GM23338 (cell line): ENCODE measurements around the gene ROPN1L. TPM values are rescaled to one million over a fixed set of nuclear protein-coding genes. Genes with fewer than 3 reads are reported as not detected.

ENCODE experiments used
- ATAC-seq: fragments of 200-7000 bp; cut with Tn5 transposase; 3 replicates; pipeline ENCODE4 v1.9.1; 2020
- DNase-seq: peaks from one replicate; pipeline ENCODE4 v3.0.0-alpha.2; 2015; ENCODE audit warnings: low spot score
- H2AFZ ChIP-seq: fragments of 200-600 bp; sonication (generic); 2 replicates; pipeline ENCODE4 v1.8.0; 2016; ENCODE audit warnings: antibody characterized with exemption, mild to moderate bottlenecking, moderate library complexity
- H3F3A ChIP-seq: fragments of 200-600 bp; sonication (generic); replicated peaks from 2 replicates; pipeline ENCODE4 v1.8.0; 2017; ENCODE audit warnings: antibody characterized with exemption, mixed run types, low read depth
- H3K27ac ChIP-seq: fragments of 200-600 bp; sonication (generic); 2 replicates; pipeline ENCODE4 v1.6.1; 2016; ENCODE audit warnings: low read depth
- H3K27me3 ChIP-seq: fragments of 200-600 bp; sonication (generic); 2 replicates; pipeline ENCODE4 v1.8.0; 2016; ENCODE audit warnings: mild to moderate bottlenecking, mixed run types, moderate library complexity; ENCODE audit not compliant: insufficient read depth
- H3K36me3 ChIP-seq: fragments of 200-600 bp; sonication (generic); 2 replicates; pipeline ENCODE4 v1.8.0; 2016; ENCODE audit warnings: mild to moderate bottlenecking; ENCODE audit not compliant: insufficient read depth
- H3K4me1 ChIP-seq: fragments of 200-600 bp; sonication (generic); 2 replicates; pipeline ENCODE4 v1.8.0; 2016; ENCODE audit warnings: mild to moderate bottlenecking, moderate library complexity; ENCODE audit not compliant: insufficient read depth
- H3K4me2 ChIP-seq: fragments of 200-600 bp; sonication (generic); 2 replicates; pipeline ENCODE4 v1.7.1; 2017; ENCODE audit warnings: mixed run types
- H3K4me3 ChIP-seq: fragments of 200-600 bp; sonication (generic); 2 replicates; pipeline ENCODE4 v1.6.1; 2016; ENCODE audit warnings: mixed run types
- H3K79me2 ChIP-seq: fragments of 200-600 bp; sonication (generic); replicated peaks from 2 replicates; pipeline ENCODE4 v1.8.0; 2017; ENCODE audit warnings: mild to moderate bottlenecking; ENCODE audit not compliant: insufficient read depth
- H3K9me2 ChIP-seq: fragments of 200-600 bp; sonication (generic); 2 replicates; pipeline ENCODE4 v1.8.0; 2017; ENCODE audit not compliant: insufficient read depth
- H4K20me1 ChIP-seq: fragments of 200-600 bp; sonication (generic); replicated peaks from 2 replicates; pipeline ENCODE4 v1.8.0; 2017; ENCODE audit warnings: mild to moderate bottlenecking; ENCODE audit not compliant: insufficient read depth
- H3K27ac Mint-ChIP-seq: 2 replicates; pipeline ENCODE4 v1.8.0; 2020; ENCODE audit warnings: inconsistent platforms, mild to moderate bottlenecking, moderate library complexity, mixed read lengths
- H3K27me3 Mint-ChIP-seq: 3 replicates; pipeline ENCODE4 v1.8.0; 2022; ENCODE audit warnings: low read depth, mild to moderate bottlenecking, moderate library complexity, mixed read lengths, inconsistent platforms; ENCODE audit not compliant: insufficient read depth, poor library complexity
- H3K36me3 Mint-ChIP-seq: 3 replicates; pipeline ENCODE4 v1.8.0; 2021; ENCODE audit warnings: low read depth, mild to moderate bottlenecking, inconsistent platforms, moderate library complexity, mixed read lengths
- H3K4me1 Mint-ChIP-seq: 3 replicates; pipeline ENCODE4 v1.8.0; 2020; ENCODE audit warnings: mild to moderate bottlenecking, inconsistent platforms, mixed read lengths
- H3K4me3 Mint-ChIP-seq: 3 replicates; pipeline ENCODE4 v1.8.0; 2021; ENCODE audit warnings: moderate library complexity, mild to moderate bottlenecking, inconsistent platforms, mixed read lengths
- H3K9me3 Mint-ChIP-seq: 3 replicates; pipeline ENCODE4 v1.8.0; 2020; ENCODE audit warnings: moderate library complexity, mild to moderate bottlenecking, inconsistent platforms, mixed read lengths
- CREB1 ChIP-seq: fragments of 250-450 bp; sonication (Bioruptor Pico); IDR thresholded peaks from 2 replicates; pipeline ENCODE4 v1.5.0; 2020; ENCODE audit warnings: low read depth, mild to moderate bottlenecking, moderate library complexity
- CTCF ChIP-seq, 2 experiments: fragments of 200-600 bp in 1 of 2; sonication (generic) in 1 of 2; conservative IDR thresholded peaks; 2 replicates each; pipeline versions ENCODE4 v1.5.1 to v1.6.1; 2016 to 2017; ENCODE audit warnings: antibody characterized with exemption in 2 of 2, low read depth in 2 of 2, mild to moderate bottlenecking in 2 of 2, moderate library complexity in 1 of 2
- ETS1 ChIP-seq: IDR thresholded peaks from 2 replicates; pipeline ENCODE4 v1.6.1; 2016; ENCODE audit warnings: antibody characterized with exemption
- EZH2 ChIP-seq: fragments of 200-600 bp; sonication (generic); IDR thresholded peaks from one replicate; pipeline ENCODE4 v1.8.0; 2017; ENCODE audit warnings: antibody characterized with exemption, mild to moderate bottlenecking, low read depth; ENCODE audit not compliant: unreplicated experiment
- EZH2phosphoT487 ChIP-seq: fragments of 200-600 bp; sonication (generic); IDR thresholded peaks from one replicate; pipeline ENCODE4 v1.8.1; 2018; ENCODE audit warnings: antibody characterized with exemption; ENCODE audit not compliant: unreplicated experiment
- JUNB ChIP-seq: IDR thresholded peaks from one replicate; pipeline ENCODE4 v1.6.1; 2016; ENCODE audit warnings: antibody characterized with exemption; ENCODE audit not compliant: unreplicated experiment
- NANOG ChIP-seq: IDR thresholded peaks from 2 replicates; pipeline ENCODE4 v1.6.1; 2016; ENCODE audit warnings: antibody characterized with exemption, borderline replicate concordance
- POLR2AphosphoS5 ChIP-seq: IDR thresholded peaks from 2 replicates; pipeline ENCODE4 v1.6.1; 2016; ENCODE audit warnings: antibody characterized with exemption, low read depth
- REST ChIP-seq: IDR thresholded peaks from one replicate; pipeline ENCODE4 v1.6.1; 2018; ENCODE audit warnings: antibody characterized with exemption; ENCODE audit not compliant: unreplicated experiment
- STAT1 ChIP-seq: IDR thresholded peaks from one replicate; pipeline ENCODE4 v1.6.1; 2016; ENCODE audit warnings: antibody characterized with exemption; ENCODE audit not compliant: unreplicated experiment
- ZNF114 ChIP-seq: fragments of 250-450 bp; sonication (Bioruptor Pico); IDR thresholded peaks from 2 replicates; pipeline ENCODE4 v1.5.0; 2020; ENCODE audit warnings: mild to moderate bottlenecking, moderate library complexity
- ZNF331 ChIP-seq: fragments of 250-450 bp; sonication (Bioruptor Pico); IDR thresholded peaks from 2 replicates; pipeline ENCODE4 v1.5.0; 2020; ENCODE audit warnings: low read depth, mild to moderate bottlenecking, moderate library complexity
- polyA plus RNA-seq: library from polyadenylated mRNA; unstranded; fragments of >200 nt; fragmentation: Nextera tagmentation; extraction: Ambion mirVana; gene quantifications from 2 replicates; pipeline ENCODE4 v1.2.1, GENCODE V29; 2016
- total RNA-seq: library from RNA; depleted of rRNA; stranded (reverse); fragments of >200 nt; shearing (Covaris generic); gene quantifications from 2 replicates; pipeline ENCODE4 v1.2.3, GENCODE V29; 2014

Gene ROPN1L
- total and polyA plus RNA-seq, 2 experiments from 2014 or later = 0.57 TPM; not detected in 1

- H3K27me3 Mint-ChIP-seq = no peaks in the 10 kb centered on the region
- no peak for TF ChIP-seq ZNF331
- no peak for TF ChIP-seq JUNB
- H3K27ac ChIP-seq = no peak overlapping the region
- no peak overlapping the region for H3K27ac Mint-ChIP-seq
- H3K79me2 ChIP-seq = no peaks in the 10 kb centered on the region
- no peaks in the 10 kb centered on the region for H4K20me1 ChIP-seq
- H3K9me3 Mint-ChIP-seq = no peaks in the 10 kb centered on the region
- no peak overlapping the region for H3K4me3 Mint-ChIP-seq
- no peaks in the 10 kb centered on the region for H3F3A ChIP-seq
- peaks cover 4% of the 10 kb centered on the region for H3K4me1 Mint-ChIP-seq
- no peak overlapping the region for H3K4me3 ChIP-seq
- no peaks in the 10 kb centered on the region for H3K36me3 ChIP-seq
- H2AFZ ChIP-seq = no peak overlapping the region
- DNase-seq = no peak
- peak; percentile 21; the same call in 1 of the 3 replicates for ATAC-seq
- no peaks in the 10 kb centered on the region for H3K4me1 ChIP-seq
- no peak overlapping the region for H3K4me2 ChIP-seq
- H3K36me3 Mint-ChIP-seq = no peaks in the 10 kb centered on the region
- no peaks in the 10 kb centered on the region for H3K9me2 ChIP-seq
- no peaks in the 10 kb centered on the region for H3K27me3 ChIP-seq
Observed at GRCh38 chr5:10507575-10508096, 66.0 kb downstream of the ROPN1L start.

GRCh38 chr5:10509575-10509974, 67.9 kb downstream of the ROPN1L start:
- no peak overlapping the region for H3K4me3 ChIP-seq
- H2AFZ ChIP-seq = 0 out of 2 replicates have a peak overlapping the region, but pooled peaks have one; percentile 38
- peaks cover 7% of the 10 kb centered on the region; the same call in 1 of the 2 replicates for H3K4me1 ChIP-seq
- H3K4me3 Mint-ChIP-seq = no peak overlapping the region
- H3K27me3 Mint-ChIP-seq = peaks cover 2% of the 10 kb centered on the region
- no peak overlapping the region for H3K4me2 ChIP-seq
- H3K27me3 ChIP-seq = no peaks in the 10 kb centered on the region
- H3K9me2 ChIP-seq = no peaks in the 10 kb centered on the region
- H3K36me3 Mint-ChIP-seq = no peaks in the 10 kb centered on the region
- no peaks in the 10 kb centered on the region for H3K36me3 ChIP-seq
- no peak for DNase-seq
- ATAC-seq = no peak
- H4K20me1 ChIP-seq = no peaks in the 10 kb centered on the region
- no peak overlapping the region for H3K27ac Mint-ChIP-seq
- H3K79me2 ChIP-seq = no peaks in the 10 kb centered on the region
- no peak overlapping the region for H3K27ac ChIP-seq
- peaks cover 13% of the 10 kb centered on the region for H3K4me1 Mint-ChIP-seq
- H3K9me3 Mint-ChIP-seq = no peaks in the 10 kb centered on the region
- peaks cover 3% of the 10 kb centered on the region; the same call in 1 of the 2 replicates for H3F3A ChIP-seq
- TF ChIP-seq CREB1 (CRISPR knock-in tag) (no peak), CTCF (conservative IDR thresholded peaks at IDR 0.05; ENCODE audit: low read depth in 2 of 2) (no peak), EZH2 (no peak), REST (no peak), ETS1 (no peak), ZNF331 (no peak), NANOG (no peak), ZNF114 (no peak), STAT1 (no peak), JUNB (no peak), POLR2AphosphoS5 (no peak), EZH2phosphoT487 (no peak)
